ENCODE data around the gene KCND2. TPM values are rescaled to one million over a fixed set of nuclear protein-coding genes. Genes with fewer than 3 reads are reported as not detected.
"Not testable (repeated sequence)": the region's sequence is repeated elsewhere in the genome, so short reads cannot be mapped to it uniquely, and the experiment has no call there.

Gene KCND2
- total RNA-seq (2014; rRNA removed; shearing (Covaris generic); ENCODE audit: low replicate concordance), result not detected in 2 replicates

DNA sequence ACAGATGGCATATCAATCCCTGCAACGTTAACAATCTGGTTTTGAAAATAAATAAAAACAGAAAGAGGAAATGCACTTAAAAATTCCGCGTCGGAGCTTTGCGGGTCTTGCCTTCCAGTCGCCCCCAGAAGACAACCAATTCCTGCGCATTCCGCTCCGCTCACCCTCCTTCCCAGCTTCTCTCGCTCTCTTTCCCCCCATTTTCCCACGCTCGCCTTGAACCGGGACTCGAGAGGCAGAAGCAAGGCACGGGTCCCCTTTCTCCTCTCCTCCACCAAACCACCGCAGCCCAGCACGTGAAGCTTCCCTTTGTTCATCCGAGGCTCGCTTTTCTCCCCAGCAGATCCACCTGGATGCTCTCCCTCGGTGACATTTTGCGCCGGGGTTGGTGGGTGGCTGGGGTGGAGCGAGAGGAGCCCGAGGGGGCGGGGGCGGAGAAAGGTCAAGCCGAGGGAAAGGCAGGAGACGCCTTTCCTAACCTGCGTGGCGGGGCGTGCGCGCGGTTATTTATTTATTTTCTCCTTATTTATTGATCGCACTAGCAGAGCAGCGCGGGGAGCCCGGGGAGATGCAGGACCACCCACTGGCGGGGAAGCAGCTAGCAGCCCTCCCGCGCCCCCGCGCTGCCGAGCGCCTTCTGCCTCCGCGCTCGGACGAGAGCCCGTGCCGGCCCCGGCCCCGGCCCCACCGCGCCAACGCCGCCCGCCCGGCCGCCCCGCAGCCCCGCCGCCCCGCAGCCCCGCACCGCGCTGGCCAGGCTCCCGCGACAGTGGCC, at the start of gene KCND2:
Gene KCND2 (plus strand): TSS at position 475 of the 775 bp plus-strand sequence.
- Histone ChIP-seq H3K27ac (ENCODE audit: low read length) (no peak within 1 kb of the TSS), H3K9me2 (replicated peaks; ENCODE audit: insufficient read depth, low read length) (no peaks in the 10 kb centered on the region), H3K4me3 (ENCODE audit: low read length) (no peak within 1 kb of the TSS), H3K36me3 (ENCODE audit: insufficient read depth, low read length) (no peaks in the 10 kb centered on the region), H3K9ac (ENCODE audit: low read length) (no peak within 1 kb of the TSS), H2AFZ (ENCODE audit: low read length) (no peak within 1 kb of the TSS), H3K9me3 (ENCODE audit: low read length) (peaks cover 8% of the 10 kb centered on the region), H4K20me1 (ENCODE audit: insufficient read depth, low read depth, low read length) (no peaks in the 10 kb centered on the region), H3K79me2 (ENCODE audit: low read length) (no peaks in the 10 kb centered on the region), H3K4me2 (ENCODE audit: low read depth, low read length, poor library complexity, severe bottlenecking) (no peak within 1 kb of the TSS), H3K4me1 (ENCODE audit: low read length) (no peaks in the 10 kb centered on the region), H3K27me3 (ENCODE audit: low read length) (no peaks in the 10 kb centered on the region)
- DNase-seq, result no peak

DNA sequence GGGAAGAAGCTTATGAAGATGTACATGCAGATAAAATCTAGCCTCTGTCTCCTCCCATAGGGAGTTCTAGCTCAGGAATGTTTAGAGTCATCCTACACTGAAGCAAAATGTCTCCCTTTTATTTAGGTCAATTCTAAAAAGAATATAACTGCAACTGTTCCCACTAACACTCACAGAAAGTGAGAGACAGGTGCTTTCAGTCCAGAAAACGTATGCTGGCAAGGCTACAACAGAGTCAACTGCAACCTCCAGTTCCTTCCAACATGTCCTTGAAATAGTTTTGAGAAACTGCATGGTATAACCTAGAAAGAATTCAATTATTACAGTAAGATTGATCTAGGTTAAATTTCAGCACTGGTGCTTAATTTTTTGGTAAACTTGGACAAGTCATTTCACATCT, 46.8 kb upstream of the KCND2 start:
- H3K4me2 ChIP-seq (ENCODE audit: low read depth, low read length, poor library complexity, severe bottlenecking), result no peak overlapping the region
- peaks cover 15% of the 10 kb centered on the region for H3K9me3 ChIP-seq (ENCODE audit: low read length)
- no peak overlapping the region for H3K4me3 ChIP-seq (ENCODE audit: low read length)
- no peaks in the 10 kb centered on the region for H3K27me3 ChIP-seq (ENCODE audit: low read length)
- H4K20me1 ChIP-seq (ENCODE audit: insufficient read depth, low read depth, low read length), result no peaks in the 10 kb centered on the region
- no peaks in the 10 kb centered on the region for H3K9me2 ChIP-seq (replicated peaks; ENCODE audit: insufficient read depth, low read length)
- H3K36me3 ChIP-seq (ENCODE audit: insufficient read depth, low read length), result no peaks in the 10 kb centered on the region
- H2AFZ ChIP-seq (ENCODE audit: low read length), result no peak overlapping the region
- no peaks in the 10 kb centered on the region for H3K4me1 ChIP-seq (ENCODE audit: low read length)
- DNase-seq, result no peak
- no peak overlapping the region for H3K9ac ChIP-seq (ENCODE audit: low read length)
- H3K27ac ChIP-seq (ENCODE audit: low read length), result no peak overlapping the region
- no peaks in the 10 kb centered on the region for H3K79me2 ChIP-seq (ENCODE audit: low read length)

DNA sequence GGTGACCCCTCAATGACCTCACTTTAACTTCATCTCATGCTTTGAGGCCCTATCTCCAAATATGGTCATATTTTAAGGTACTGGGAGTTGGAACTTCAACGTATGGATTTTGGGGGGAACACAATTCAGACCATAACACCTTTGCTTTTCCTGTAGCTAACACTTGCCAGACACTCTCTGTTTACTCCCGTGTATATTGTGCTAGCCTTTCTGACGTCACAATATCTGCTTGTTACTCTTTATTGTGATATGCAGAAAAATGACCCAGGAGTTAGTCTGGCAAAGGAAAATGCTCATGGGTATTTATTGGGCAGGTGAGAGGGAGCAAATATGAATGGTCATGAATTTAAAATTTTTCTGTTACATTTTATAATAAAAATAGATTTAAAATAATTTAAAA, 45.7 kb upstream of the KCND2 start:
- Histone ChIP-seq H3K4me3 (ENCODE audit: low read length) (no peak overlapping the region), H3K4me1 (ENCODE audit: low read length) (no peaks in the 10 kb centered on the region), H3K27me3 (ENCODE audit: low read length) (no peaks in the 10 kb centered on the region), H3K27ac (ENCODE audit: low read length) (no peak overlapping the region), H4K20me1 (ENCODE audit: insufficient read depth, low read depth, low read length) (no peaks in the 10 kb centered on the region), H3K9ac (ENCODE audit: low read length) (no peak overlapping the region), H2AFZ (ENCODE audit: low read length) (no peak overlapping the region), H3K9me2 (replicated peaks; ENCODE audit: insufficient read depth, low read length) (no peaks in the 10 kb centered on the region), H3K36me3 (ENCODE audit: insufficient read depth, low read length) (no peaks in the 10 kb centered on the region), H3K4me2 (ENCODE audit: low read depth, low read length, poor library complexity, severe bottlenecking) (no peak overlapping the region), H3K9me3 (ENCODE audit: low read length) (peaks cover 15% of the 10 kb centered on the region), H3K79me2 (ENCODE audit: low read length) (no peaks in the 10 kb centered on the region)
- DNase-seq, result no peak

DNA sequence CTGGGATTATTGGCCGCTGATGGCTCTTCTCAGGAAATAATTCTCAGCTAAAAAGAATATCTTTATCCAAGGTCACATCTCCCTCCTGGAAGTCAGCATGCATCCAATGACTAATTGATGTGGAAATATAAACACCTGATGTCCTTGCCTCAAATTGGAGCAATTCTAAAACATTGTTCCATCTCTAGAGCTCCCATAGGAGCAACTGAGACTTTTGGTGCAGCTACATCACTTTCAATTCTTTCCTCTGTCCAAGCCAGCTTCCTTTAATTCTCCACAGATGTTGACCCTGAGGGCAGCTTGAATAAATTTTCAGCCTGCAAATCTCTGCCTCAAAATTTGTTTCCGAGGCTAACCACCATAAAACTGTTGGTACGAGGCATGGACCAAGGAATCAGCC, 43.9 kb upstream of the KCND2 start:
- no peak overlapping the region for H3K27ac ChIP-seq (ENCODE audit: low read length)
- no peaks in the 10 kb centered on the region for H3K9me2 ChIP-seq (replicated peaks; ENCODE audit: insufficient read depth, low read length)
- H3K4me2 ChIP-seq (ENCODE audit: low read depth, low read length, poor library complexity, severe bottlenecking), result no peak overlapping the region
- H3K27me3 ChIP-seq (ENCODE audit: low read length), result no peaks in the 10 kb centered on the region
- no peak overlapping the region for H3K4me3 ChIP-seq (ENCODE audit: low read length)
- H4K20me1 ChIP-seq (ENCODE audit: insufficient read depth, low read depth, low read length), result no peaks in the 10 kb centered on the region
- peaks cover 11% of the 10 kb centered on the region for H3K9me3 ChIP-seq (ENCODE audit: low read length)
- H3K79me2 ChIP-seq (ENCODE audit: low read length), result no peaks in the 10 kb centered on the region
- no peaks in the 10 kb centered on the region for H3K4me1 ChIP-seq (ENCODE audit: low read length)
- no peaks in the 10 kb centered on the region for H3K36me3 ChIP-seq (ENCODE audit: insufficient read depth, low read length)
- DNase-seq, result no peak
- H2AFZ ChIP-seq (ENCODE audit: low read length), result no peak overlapping the region
- no peak overlapping the region for H3K9ac ChIP-seq (ENCODE audit: low read length)

DNA sequence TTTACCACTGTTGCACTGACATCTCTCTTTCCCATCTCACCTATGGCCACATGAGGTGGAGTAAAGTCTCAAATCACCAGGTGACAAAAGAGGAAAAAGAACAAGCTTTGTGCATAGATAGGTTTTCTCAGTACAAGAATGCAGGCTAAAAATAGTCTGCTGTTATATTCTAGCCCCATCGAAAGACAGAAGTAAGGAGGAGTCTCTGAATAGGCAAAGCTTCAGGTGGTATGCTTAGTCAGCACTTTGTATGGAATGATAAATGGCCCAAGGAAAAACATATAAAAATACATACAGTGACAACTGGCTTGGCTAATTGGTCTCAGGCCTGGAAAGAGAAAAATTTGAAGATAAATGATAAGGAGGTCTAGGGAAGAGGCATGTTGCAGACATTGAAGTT, 39.6 kb upstream of the KCND2 start:
- no peaks in the 10 kb centered on the region for H3K4me1 ChIP-seq (ENCODE audit: low read length)
- no peak overlapping the region for H2AFZ ChIP-seq (ENCODE audit: low read length)
- no peaks in the 10 kb centered on the region for H3K27me3 ChIP-seq (ENCODE audit: low read length)
- H3K9me2 ChIP-seq (replicated peaks; ENCODE audit: insufficient read depth, low read length), result no peaks in the 10 kb centered on the region
- H3K36me3 ChIP-seq (ENCODE audit: insufficient read depth, low read length), result no peaks in the 10 kb centered on the region
- no peak overlapping the region for H3K9ac ChIP-seq (ENCODE audit: low read length)
- no peaks in the 10 kb centered on the region for H4K20me1 ChIP-seq (ENCODE audit: insufficient read depth, low read depth, low read length)
- no peak overlapping the region for H3K4me3 ChIP-seq (ENCODE audit: low read length)
- no peaks in the 10 kb centered on the region for H3K79me2 ChIP-seq (ENCODE audit: low read length)
- H3K4me2 ChIP-seq (ENCODE audit: low read depth, low read length, poor library complexity, severe bottlenecking), result no peak overlapping the region
- no peak for DNase-seq
- no peak overlapping the region for H3K27ac ChIP-seq (ENCODE audit: low read length)
- H3K9me3 ChIP-seq (ENCODE audit: low read length), result no peaks in the 10 kb centered on the region

DNA sequence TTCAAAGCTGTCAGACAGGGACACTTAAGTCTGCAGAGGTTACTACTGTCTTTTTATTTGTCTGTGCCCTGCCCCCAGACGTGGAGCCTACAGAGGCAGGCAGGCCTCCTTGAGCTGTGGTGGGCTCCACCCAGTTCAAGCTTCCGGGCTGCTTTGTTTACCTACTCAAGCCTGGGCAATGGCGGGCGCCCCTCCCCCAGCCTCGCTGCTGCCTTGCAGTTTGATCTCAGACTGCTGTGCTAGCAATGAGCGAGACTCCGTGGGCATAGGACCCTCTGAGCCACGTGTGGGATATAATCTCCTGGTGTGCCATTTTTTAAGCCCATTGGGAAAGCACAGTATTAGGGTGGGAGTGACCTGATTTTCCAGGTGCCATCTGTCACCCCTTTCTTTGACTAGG, 32.6 kb upstream of the KCND2 start:
- not testable (repeated sequence) for H3K27ac ChIP-seq (ENCODE audit: low read length); H3K4me1 ChIP-seq (ENCODE audit: low read length); H3K79me2 ChIP-seq (ENCODE audit: low read length); H3K4me2 ChIP-seq (ENCODE audit: low read depth, low read length, poor library complexity, severe bottlenecking); H3K36me3 ChIP-seq (ENCODE audit: insufficient read depth, low read length); H3K9me2 ChIP-seq (replicated peaks; ENCODE audit: insufficient read depth, low read length); H3K27me3 ChIP-seq (ENCODE audit: low read length); H3K4me3 ChIP-seq (ENCODE audit: low read length); H3K9ac ChIP-seq (ENCODE audit: low read length); H2AFZ ChIP-seq (ENCODE audit: low read length); DNase-seq; H4K20me1 ChIP-seq (ENCODE audit: insufficient read depth, low read depth, low read length)
- H3K9me3 ChIP-seq (ENCODE audit: low read length), result peaks cover 18% of the 10 kb centered on the region

DNA sequence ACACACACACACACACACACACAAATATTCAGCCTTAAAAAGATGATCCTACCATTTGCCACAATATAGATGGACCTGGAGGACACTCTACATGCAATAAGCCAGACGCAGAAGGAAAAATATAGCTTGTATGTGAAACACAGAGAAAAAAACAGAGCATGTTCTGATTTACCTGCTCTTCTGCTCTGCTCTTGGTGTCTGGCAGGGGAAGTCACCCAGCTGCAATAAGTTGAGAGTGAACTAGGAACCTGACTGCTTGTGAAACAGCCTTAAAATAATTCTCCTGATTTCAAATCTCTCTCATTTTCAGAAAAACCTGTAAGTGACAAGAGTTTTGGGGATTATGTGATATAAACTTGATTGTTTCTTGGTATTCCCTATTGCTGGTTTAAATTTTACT, 31.0 kb upstream of the KCND2 start:
- no peaks in the 10 kb centered on the region for H3K36me3 ChIP-seq (ENCODE audit: insufficient read depth, low read length)
- no peak overlapping the region for H3K4me3 ChIP-seq (ENCODE audit: low read length)
- no peaks in the 10 kb centered on the region for H3K79me2 ChIP-seq (ENCODE audit: low read length)
- H3K4me2 ChIP-seq (ENCODE audit: low read depth, low read length, poor library complexity, severe bottlenecking), result no peak overlapping the region
- H3K27me3 ChIP-seq (ENCODE audit: low read length), result no peaks in the 10 kb centered on the region
- no peak overlapping the region for H3K27ac ChIP-seq (ENCODE audit: low read length)
- no peaks in the 10 kb centered on the region for H4K20me1 ChIP-seq (ENCODE audit: insufficient read depth, low read depth, low read length)
- DNase-seq, result no peak
- no peaks in the 10 kb centered on the region for H3K4me1 ChIP-seq (ENCODE audit: low read length)
- H3K9ac ChIP-seq (ENCODE audit: low read length), result no peak overlapping the region
- H2AFZ ChIP-seq (ENCODE audit: low read length), result no peak overlapping the region
- peaks cover 23% of the 10 kb centered on the region for H3K9me3 ChIP-seq (ENCODE audit: low read length)
- no peaks in the 10 kb centered on the region for H3K9me2 ChIP-seq (replicated peaks; ENCODE audit: insufficient read depth, low read length)

DNA sequence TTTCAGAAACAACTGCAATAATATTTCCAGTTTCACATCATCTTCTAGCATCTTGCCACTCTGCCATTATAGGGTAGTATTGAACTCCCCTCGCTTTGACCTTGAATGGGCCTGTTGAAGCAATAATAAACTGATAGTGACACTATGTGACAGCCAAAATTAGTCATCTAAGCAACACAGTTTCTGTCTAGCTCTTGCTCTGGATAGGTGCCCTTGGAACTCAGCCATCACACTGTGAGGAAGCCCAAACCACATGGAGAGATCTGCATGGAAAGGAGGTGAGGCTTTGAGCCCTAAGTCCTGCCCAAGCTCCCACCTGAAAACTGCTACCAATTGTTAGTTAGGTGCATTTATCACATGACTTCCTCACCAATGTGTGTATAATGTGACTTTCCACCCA, 18.1 kb upstream of the KCND2 start:
- Histone ChIP-seq H3K9me2 (replicated peaks; ENCODE audit: insufficient read depth, low read length) (no peaks in the 10 kb centered on the region), H3K4me2 (ENCODE audit: low read depth, low read length, poor library complexity, severe bottlenecking) (no peak overlapping the region), H3K36me3 (ENCODE audit: insufficient read depth, low read length) (no peaks in the 10 kb centered on the region), H3K27ac (ENCODE audit: low read length) (no peak overlapping the region), H3K4me1 (ENCODE audit: low read length) (no peaks in the 10 kb centered on the region), H3K4me3 (ENCODE audit: low read length) (no peak overlapping the region), H3K27me3 (ENCODE audit: low read length) (no peaks in the 10 kb centered on the region), H2AFZ (ENCODE audit: low read length) (no peak overlapping the region), H3K9me3 (ENCODE audit: low read length) (peaks cover 25% of the 10 kb centered on the region), H4K20me1 (ENCODE audit: insufficient read depth, low read depth, low read length) (no peaks in the 10 kb centered on the region), H3K79me2 (ENCODE audit: low read length) (no peaks in the 10 kb centered on the region), H3K9ac (ENCODE audit: low read length) (no peak overlapping the region)
- DNase-seq, result no peak
